DMS153 treated with DMSO at 0.1 percent for 48 hours (cell line): ENCODE results near the gene FAM161A.
"Not testable (repeated sequence)": the region's sequence is repeated elsewhere in the genome, so short reads cannot be mapped to it uniquely, and the experiment has no call there.

Experiments
- DNase-seq: peaks from one replicate; lab custom pipeline; 2025; ENCODE audit not compliant: unreplicated experiment; lab: John Stamatoyannopoulos, UW

FAM161A gene

GRCh38 chr2:61845320-61845719, 8.5 kb downstream of the FAM161A start:
- DNase-seq = no peak

- no peak for DNase-seq
These were observed 12.6 kb downstream of the FAM161A start for GRCh38 chr2:61841286-61841685.

- DNase-seq = no peak
These were observed 19.0 kb downstream of the FAM161A start for GRCh38 chr2:61834893-61835292.

GRCh38 chr2:61833971-61834370, 19.9 kb downstream of the FAM161A start:
- DNase-seq = no peak

DNA sequence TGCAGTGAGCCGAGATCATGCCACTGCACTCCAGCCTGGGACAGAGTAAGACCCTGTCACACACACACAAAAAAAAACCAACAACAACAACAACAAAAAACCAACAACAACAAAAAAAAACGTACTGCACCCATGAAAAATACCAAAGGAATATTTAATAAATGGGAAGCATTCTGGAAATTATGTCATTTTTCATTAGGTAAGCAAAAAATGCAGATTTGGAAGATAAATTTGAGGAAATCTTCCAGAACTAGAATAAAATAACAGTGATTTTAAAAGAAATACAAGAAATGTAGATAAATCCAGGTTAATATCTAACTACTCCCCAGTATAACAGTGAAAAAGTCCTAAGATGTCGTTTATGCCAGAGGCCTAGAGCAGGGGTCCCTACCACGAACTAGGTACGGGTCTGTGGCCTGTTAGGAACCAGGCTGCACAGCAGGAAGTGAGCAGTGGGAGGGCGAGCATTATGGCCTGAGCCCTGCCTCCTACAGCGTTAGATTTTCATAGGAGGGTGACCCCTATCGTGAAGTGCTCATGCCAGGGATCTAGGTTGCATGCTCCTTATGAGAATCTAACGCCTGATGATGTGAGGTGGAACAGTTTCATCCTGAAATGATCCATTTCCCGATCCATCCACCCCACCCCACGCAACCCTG, 21.5 kb downstream of the FAM161A start:
- DNase-seq = no peak

GRCh38 chr2:61822255-61822654, 31.6 kb downstream of the FAM161A start:
- no peak for DNase-seq

DNA sequence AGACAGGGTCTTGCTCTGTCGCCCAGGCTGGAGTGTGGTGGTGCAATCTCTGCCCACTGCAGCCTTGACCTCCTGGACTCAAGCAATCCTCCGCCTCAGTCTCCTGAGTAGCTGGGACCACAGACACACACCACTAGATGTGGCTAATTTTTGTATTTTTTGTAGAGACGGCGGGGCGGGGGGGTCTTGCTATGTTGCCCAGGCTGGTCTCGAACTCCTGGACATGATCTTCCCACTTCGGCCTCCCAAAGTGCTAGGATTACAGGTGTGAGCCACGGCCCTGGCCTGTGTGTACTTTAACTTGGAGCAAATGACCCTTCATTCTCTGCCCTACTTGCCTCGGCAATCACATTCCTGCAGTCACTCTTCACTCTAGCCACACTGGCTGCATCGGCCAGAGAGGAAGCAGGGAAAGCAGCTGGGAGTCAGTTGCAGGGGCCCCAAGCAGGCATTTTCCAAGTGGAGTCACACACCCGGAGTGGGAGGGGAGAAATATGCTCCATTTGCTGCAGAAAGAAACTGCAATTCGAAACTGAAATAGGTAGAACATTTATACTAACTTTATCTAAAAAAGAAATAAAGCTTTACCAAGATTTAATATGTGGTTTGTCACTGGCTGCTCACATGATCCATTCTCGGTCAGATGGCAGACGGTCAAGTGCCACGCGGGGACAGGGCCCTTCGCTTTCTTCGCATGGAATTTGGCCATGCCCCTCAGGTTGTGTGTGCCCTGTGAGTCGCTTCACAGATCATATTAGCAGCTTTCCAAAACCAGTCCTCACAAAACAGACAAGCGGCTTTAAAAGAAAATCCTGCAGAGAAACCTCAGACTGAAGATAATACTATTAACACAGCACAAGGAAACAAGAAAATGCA, 37.1 kb downstream of the FAM161A start:
- DNase-seq = no peak

DNA sequence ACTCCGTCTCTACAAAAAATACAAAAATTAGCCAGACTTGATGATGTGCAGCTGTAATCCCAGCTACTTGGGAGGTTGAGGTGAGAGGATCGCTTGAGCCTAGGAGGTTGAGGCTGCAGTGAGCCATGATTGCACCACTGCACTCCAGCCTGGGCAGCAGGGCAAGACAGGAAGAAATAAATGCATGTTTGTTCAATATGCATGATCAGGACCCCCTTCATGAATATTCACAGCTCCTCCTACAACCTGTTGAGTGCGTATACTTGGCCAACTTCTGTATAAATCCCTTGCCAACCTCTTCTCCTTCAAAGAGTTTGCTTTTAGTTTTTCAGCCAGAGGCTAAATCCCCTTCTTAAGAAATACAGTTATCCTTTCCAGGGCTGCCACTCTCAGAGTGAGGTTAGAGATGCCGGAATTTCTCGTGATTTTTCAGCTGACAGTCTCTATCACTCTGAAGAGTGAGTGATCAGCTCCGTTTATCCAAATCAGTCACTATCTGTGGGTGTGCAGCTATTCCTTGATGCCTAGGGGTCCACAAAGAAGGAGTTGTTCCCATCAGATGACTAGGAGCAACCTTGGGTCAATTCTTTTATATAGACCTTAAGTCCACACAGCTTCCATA, 39.2 kb downstream of the FAM161A start:
- no peak for DNase-seq

GRCh38 chr2:61813314-61813713, 40.5 kb downstream of the FAM161A start:
- not testable (repeated sequence) for DNase-seq

GRCh38 chr2:61811821-61812220, 42.0 kb downstream of the FAM161A start:
- DNase-seq = no peak

- DNase-seq = not testable (repeated sequence)
These were observed 43.7 kb downstream of the FAM161A start for GRCh38 chr2:61810203-61810602.

DNA sequence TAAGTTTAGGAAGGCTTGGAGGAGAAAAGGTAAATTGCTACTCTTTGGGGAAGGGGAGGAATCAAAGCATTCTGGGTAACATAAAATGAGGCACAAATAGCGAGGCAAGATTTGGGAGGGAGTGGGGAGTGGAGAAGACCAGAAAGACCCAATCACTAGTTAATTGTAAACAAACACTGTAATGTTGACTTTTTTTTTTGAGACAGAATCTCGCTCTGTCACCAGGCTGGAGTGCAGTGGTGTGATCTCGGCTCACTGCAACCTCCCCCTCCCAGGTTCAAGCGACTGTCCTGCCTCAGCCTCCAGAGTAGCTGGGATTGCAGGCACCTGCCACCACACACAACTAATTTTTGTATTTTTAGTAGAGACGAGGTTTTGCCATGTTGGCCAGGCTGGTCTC, 45.2 kb downstream of the FAM161A start:
- not testable (repeated sequence) for DNase-seq

DNA sequence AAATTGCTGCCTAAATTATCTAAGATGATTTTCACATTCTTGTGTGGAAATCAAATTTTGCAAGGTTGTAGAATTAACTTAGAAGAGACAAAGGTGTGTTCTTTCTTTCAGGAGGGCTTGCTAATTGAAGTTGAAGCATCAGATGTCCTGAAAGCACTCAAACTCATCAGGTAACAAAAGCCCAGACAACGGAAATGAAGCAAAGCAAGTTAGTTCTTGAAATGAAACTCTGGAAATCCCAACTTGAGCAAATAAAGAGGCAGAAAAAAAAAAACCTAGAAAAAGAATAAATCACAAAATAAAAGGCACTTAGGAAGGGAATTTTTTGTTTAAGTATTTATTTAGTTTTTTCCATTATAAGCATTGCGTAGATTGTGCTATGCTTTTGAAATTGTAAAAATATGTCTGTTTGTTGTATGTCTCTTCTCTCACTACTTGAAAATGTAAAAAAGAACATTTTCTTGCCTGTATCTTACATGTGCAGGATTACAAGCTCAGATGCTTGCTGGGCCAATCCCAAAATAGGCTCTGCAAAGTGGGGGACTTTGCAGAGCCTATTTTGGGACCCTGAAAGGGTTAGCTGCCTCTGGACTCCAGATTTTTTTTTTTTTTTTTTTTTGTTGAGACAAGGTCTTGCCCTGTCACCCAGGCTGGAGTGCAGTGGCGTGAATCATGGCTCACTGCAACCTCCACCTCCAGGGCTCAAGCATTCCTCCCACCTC, 46.7 kb downstream of the FAM161A start:
- DNase-seq = no peak

DNA sequence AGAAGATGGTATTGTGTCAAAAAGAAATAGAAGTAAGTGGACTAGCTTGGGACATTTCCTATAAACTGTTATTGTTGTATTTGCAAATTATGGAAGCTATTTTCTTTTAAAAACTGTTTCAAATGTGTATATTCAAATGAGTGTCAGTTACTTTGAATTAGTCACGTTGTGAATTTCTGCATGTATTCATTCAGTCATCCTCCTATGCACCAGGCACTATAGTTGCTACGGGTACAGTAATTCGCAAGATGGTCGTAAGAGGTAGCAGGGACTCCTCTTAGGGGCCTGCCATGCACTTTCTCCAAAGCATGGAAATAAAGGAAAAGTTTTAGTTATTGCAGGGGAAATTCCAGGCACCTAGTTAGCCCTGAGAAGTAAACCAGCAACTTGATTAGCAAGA, 51.3 kb downstream of the FAM161A start:
- no peak for DNase-seq

DNA sequence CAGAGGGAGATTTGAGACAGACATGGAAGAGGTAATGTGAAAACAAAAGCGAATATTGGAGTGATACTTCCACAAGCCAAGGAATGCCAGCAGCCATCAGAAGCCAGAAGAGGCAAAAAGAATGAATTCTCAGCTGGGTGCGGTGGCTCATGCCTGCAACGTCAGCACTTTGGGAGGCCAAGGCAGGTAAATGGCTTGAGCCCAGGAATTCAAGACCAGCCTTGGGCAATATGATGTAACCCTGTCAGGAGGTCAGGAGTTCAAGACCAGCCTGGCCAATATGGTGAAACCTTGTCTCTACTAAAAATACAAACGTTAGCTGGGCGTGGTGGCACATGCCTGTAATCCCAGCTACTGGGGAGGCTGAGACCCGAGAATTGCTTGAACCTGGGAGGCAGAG, 54.8 kb downstream of the FAM161A start:
- DNase-seq = no peak

DNA sequence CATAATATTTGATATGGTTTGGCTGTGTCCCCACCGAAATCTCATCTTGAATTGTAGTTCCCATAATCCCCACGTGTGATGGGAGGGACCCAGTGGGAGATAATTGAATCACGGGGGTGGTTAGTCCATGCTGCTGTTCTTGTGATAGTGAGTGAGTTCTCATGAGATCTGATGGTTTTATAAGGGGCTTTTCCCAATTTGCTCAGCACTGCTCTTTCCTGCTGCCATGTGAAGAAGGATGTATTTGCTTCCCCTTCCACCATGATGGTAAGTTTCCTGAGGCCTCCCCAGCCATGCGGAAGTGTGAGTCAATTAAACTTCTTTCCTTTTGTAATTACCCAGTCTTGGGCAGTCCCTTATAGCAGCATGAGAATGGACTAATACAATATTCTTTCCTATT, 56.4 kb downstream of the FAM161A start:
- DNase-seq = not testable (repeated sequence)

- no peak for DNase-seq
These were observed 58.5 kb downstream of the FAM161A start for GRCh38 chr2:61795408-61795807.

DNA sequence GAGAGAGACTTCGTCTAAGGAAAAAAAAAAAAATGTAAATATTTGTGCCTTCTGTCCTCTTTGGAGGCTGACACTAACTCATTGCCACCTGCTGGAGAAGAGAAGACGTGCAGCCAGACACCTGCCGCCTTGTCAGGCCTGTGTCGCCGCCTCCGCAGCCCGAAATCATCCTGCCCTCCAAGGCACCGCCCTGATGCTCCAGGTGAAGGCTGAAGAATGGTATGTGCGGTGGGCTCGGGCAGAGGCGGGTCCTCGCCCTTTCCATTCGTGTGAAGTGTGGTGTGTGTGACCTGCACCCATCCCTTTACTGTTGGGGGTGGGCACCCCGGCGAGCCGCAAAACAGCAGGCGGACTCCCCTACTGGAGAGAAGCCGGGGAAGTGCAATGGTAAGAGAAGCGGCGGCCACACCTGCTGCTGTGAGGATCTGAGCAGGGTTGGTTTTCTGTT, 60.4 kb downstream of the FAM161A start:
- DNase-seq = peak; percentile 51

DNA sequence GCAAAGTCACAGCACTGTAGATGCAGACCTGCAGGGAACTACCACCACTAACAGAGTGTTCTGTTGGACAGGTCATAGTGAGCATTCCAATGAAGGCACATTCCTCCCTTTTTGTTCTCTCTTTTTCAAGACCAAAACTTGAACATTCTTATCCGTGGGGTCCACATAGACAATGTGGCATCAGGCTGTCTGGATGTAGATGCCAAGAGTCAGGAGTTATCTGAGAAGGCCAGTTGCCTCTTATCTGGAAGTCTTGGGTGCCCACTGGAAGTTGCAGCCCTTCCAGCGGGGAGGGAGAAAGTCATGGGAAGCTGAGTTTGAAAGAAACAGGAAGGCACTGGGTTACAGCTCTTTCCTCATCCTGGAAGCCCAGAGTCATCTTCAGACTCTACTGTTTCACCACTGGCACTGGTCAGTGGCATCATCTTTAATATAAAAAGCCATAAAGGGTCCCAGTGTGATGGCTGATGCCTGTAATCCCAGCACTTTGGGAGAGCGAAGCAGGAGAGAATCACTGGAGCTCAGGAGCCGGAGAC, 61.4 kb downstream of the FAM161A start:
- DNase-seq = no peak

- DNase-seq = no peak
These were observed 63.9 kb downstream of the FAM161A start for GRCh38 chr2:61789807-61790602.
